ENCODE results near the gene TBC1D2B.

The TBC1D2B gene

DNA sequence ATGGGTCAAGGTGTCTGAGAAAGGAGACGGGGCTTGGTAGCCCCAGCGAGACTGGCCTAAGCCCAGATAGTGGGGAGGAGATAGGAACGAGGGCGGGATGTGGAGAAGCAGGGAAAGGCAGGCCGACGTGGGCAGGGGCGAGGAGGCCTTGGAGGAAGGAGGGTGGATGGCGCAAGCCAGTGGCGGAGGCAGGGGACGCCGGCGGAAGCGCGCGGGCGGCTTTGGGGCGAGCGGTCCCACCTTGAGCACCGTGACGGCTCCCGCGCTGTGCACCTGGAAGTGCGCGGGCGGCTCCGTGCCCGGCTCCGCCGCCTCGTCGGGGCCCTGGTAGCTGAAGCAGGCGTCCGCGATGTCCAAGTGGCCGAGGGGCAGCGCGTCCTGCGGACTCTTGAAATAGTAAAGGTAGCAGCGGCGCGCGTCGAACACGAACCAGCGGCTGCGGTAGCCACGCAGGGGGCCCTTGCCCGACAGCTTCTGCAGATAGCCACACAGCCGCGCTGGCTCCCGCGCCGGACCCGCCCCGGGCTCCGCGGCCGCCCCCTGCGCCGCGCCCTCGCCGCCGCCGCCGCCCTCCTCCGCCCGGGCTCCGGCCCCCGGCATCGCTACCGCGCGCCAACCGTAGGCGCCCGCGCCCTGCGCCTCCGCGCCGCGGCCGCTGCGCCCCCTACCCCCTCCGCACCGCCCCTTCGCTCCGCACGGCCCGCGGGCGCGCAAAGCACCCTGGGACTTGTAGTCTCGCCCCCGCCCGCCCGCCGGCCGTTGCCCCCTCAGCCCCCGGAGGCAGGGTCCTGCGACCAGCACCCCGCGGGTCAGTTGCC lies at the start of gene TBC1D2B:
Gene TBC1D2B, minus strand, starts transcription at position 659 of the 818 bp plus-strand sequence. Its CDS starts 59 bp downstream, at position 600.
- no peaks in the 10 kb centered on the region for H3K36me3 ChIP-seq (ENCODE audit: insufficient read depth, low read length)
- peaks cover 10% of the 10 kb centered on the region; the same call in 1 of the 2 replicates for H3K4me1 ChIP-seq (ENCODE audit: insufficient read depth, low read length)
- peak within 1 kb of the TSS; percentile 84 for H3K9ac ChIP-seq (ENCODE audit: low read depth, low read length)
- H3K9me3 ChIP-seq (ENCODE audit: control insufficient read depth, insufficient read depth, low read length) = no peaks in the 10 kb centered on the region

DNA sequence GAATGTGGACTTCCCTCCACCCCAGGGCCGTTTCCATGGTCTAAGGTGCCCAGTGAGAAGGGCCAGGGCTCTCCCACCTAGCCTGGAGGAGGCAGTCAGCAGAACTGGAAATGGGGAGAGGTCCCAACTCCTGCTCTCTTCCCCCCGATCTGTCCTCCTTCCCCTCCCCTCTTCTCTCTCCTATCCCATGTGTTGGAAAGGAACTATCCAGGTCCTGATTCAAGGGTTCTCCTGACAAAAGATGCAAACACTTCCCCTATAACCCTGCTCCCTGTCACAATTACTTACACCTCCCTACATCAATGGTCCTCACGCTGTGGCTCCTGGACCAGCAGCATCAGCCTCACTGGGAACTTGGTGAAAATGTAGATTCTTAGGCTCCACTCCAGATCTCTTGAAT lies 47.8 kb upstream of the TBC1D2B start:
- H3K9me3 ChIP-seq (ENCODE audit: control insufficient read depth, insufficient read depth, low read length) = no peaks in the 10 kb centered on the region
- H3K4me1 ChIP-seq (ENCODE audit: insufficient read depth, low read length) = peaks cover 18% of the 10 kb centered on the region
- no peak overlapping the region for H3K9ac ChIP-seq (ENCODE audit: low read depth, low read length)
- H3K36me3 ChIP-seq (ENCODE audit: insufficient read depth, low read length) = no peaks in the 10 kb centered on the region

GRCh38 chr15:78120523-78120922 lies 43.0 kb upstream of the TBC1D2B start:
- Histone ChIP-seq H3K9me3 (ENCODE audit: control insufficient read depth, insufficient read depth, low read length) (no peaks in the 10 kb centered on the region), H3K9ac (ENCODE audit: low read depth, low read length) (no peak overlapping the region), H3K4me1 (ENCODE audit: insufficient read depth, low read length) (peaks cover 9% of the 10 kb centered on the region), H3K36me3 (ENCODE audit: insufficient read depth, low read length) (no peaks in the 10 kb centered on the region)

DNA sequence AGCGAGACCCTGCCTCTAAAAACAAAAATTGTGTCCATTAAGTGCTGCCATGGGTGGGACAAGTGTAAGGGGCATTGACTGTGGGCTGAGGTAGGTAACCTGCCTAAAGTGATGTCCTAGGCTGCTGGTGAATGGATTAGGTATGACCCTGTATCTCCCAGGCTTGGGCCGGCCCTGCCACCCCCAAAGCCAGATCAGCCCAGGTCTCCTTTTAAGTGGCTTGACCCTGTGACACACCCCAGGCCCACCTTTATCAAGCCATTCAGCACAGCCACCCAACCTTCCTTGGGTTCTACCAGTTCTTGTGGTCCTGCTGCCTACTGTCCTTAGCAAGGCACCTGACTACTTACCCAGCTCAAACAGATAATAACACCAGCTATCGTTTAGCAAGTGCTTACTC lies 35.0 kb upstream of the TBC1D2B start:
- Histone ChIP-seq H3K9me3 (ENCODE audit: control insufficient read depth, insufficient read depth, low read length) (no peaks in the 10 kb centered on the region), H3K36me3 (ENCODE audit: insufficient read depth, low read length) (no peaks in the 10 kb centered on the region), H3K4me1 (ENCODE audit: insufficient read depth, low read length) (peaks cover 5% of the 10 kb centered on the region; the same call in 1 of the 2 replicates), H3K9ac (ENCODE audit: low read depth, low read length) (no peak overlapping the region)

- no peak overlapping the region for H3K9ac ChIP-seq (ENCODE audit: low read depth, low read length)
- peaks cover 5% of the 10 kb centered on the region; the same call in 1 of the 2 replicates for H3K4me1 ChIP-seq (ENCODE audit: insufficient read depth, low read length)
- H3K9me3 ChIP-seq (ENCODE audit: control insufficient read depth, insufficient read depth, low read length) = no peaks in the 10 kb centered on the region
Observed at GRCh38 chr15:78111788-78112187, 34.3 kb upstream of the TBC1D2B start.

DNA sequence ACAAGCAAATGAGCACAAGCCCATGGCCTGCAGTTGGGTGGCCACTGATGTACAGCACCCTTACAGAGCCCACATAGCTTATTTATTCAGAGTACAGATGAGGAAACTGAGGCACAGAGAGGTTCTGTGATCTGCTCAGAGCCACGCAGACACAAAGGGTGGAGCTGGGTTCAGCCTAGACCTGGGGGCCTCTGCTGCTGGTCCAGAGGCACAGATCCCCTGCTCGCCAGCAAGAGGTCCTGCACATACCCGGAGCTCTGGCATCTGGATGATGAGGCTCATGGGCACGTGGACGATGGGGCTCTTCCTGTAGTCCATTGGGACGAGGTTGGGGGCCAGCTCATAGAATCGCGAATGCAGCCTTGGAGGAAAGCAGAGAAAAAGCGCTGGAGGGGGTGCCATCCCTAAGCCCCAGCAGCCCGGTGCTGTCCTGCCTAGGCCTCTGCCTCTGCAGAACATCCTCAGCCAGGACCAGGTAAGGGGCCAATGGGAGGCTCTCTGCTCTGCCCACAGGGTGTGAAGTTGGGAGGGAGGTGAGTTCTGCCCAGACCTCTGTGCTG lies 33.5 kb upstream of the TBC1D2B start:
- Histone ChIP-seq H3K36me3 (ENCODE audit: insufficient read depth, low read length) (no peaks in the 10 kb centered on the region), H3K9ac (ENCODE audit: low read depth, low read length) (no peak overlapping the region), H3K9me3 (ENCODE audit: control insufficient read depth, insufficient read depth, low read length) (no peaks in the 10 kb centered on the region), H3K4me1 (ENCODE audit: insufficient read depth, low read length) (peaks cover 5% of the 10 kb centered on the region; the same call in 1 of the 2 replicates)

More at GRCh38 chr15:78111788-78112187, 34.3 kb upstream of the TBC1D2B start:
- no peaks in the 10 kb centered on the region for H3K36me3 ChIP-seq (ENCODE audit: insufficient read depth, low read length)

DNA sequence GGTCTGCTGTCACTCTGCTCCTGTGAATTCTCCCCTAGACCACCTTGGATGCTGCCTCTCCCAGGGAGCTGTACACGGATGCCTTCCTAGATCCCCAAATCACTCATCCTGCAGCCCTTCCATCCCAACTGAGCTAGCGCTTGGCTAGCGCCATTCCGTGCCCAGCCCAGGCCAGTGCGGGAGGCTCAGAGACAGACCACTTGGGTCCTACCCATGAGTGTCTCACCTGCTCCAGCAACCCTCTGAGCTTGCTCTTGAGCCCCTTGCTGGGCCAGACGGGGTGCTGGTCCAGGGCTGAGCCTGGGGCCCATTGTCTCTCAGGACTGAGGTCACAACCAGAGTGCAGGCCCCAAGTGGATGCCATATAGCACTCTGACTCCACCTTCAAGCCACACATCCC lies 32.6 kb upstream of the TBC1D2B start:
- Histone ChIP-seq H3K9me3 (ENCODE audit: control insufficient read depth, insufficient read depth, low read length) (no peaks in the 10 kb centered on the region), H3K4me1 (ENCODE audit: insufficient read depth, low read length) (peaks cover 5% of the 10 kb centered on the region; the same call in 1 of the 2 replicates), H3K9ac (ENCODE audit: low read depth, low read length) (no peak overlapping the region), H3K36me3 (ENCODE audit: insufficient read depth, low read length) (no peaks in the 10 kb centered on the region)

DNA sequence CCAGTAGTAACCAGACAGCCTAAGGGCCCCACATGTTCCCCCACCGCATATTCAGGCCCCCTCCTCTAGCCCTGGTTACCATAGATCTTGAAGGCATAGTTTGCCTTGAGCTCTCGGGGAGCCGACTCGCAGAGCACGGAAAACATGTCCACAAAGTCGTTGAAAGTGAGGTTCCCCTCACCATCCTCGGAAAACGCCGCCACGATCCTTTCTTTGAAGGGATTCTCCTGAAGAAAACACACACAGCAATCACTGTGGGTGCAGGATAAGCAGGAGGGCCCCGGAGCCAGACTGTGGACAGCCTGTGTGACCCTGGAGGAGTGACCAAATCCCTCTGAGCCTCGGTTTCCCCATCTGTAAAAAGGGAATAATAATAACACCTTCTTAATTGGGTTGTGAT lies 31.6 kb upstream of the TBC1D2B start:
- Histone ChIP-seq H3K9ac (ENCODE audit: low read depth, low read length) (no peak overlapping the region), H3K36me3 (ENCODE audit: insufficient read depth, low read length) (no peaks in the 10 kb centered on the region), H3K9me3 (ENCODE audit: control insufficient read depth, insufficient read depth, low read length) (no peaks in the 10 kb centered on the region), H3K4me1 (ENCODE audit: insufficient read depth, low read length) (peaks cover 5% of the 10 kb centered on the region; the same call in 1 of the 2 replicates)

DNA sequence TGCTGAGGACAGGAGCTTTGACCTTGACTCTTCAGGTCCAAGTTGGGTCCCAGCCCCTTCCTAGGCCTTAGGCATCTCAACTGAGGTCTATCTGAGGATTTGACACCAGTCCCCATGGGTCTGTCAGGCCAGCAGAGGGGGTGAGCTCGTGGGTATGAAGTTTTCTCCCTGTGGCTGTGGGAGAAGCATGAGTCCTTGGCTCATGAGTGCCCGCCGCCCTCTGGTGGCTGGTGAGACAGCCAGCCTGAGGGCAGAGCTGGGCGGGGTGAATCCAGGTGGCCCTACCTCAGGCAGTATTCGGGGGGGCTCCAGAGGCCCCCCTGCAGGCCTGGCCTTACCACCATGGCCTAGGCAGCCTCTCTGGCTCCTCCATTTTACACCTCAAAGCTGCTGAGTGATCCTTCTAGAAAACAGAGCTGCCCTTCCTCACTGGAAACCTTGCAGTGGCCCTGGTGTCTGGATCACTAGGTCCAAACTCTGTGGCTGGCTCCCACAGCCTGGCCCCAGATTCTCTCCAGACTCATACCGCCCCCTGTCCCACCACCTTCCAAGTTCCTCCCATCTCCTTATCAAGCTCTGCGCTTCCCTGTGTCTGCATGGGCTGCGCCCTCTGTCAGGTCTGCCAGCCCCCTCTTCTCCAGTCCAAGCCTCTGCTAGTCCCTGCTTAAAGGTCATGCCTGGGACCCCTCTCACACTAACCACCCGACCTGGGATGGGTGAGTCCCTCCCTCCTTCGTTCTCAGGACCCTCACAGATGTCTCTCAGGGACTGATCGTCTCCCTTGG lies 31.0 kb upstream of the TBC1D2B start:
- H3K4me1 ChIP-seq (ENCODE audit: insufficient read depth, low read length) = peaks cover under 1% of the 10 kb centered on the region; the same call in 1 of the 2 replicates
- no peaks in the 10 kb centered on the region for H3K9me3 ChIP-seq (ENCODE audit: control insufficient read depth, insufficient read depth, low read length)
- H3K9ac ChIP-seq (ENCODE audit: low read depth, low read length) = no peak overlapping the region
- no peaks in the 10 kb centered on the region for H3K36me3 ChIP-seq (ENCODE audit: insufficient read depth, low read length)

- no peaks in the 10 kb centered on the region for H3K9me3 ChIP-seq (ENCODE audit: control insufficient read depth, insufficient read depth, low read length)
- no peaks in the 10 kb centered on the region; the same call in 1 of the 2 replicates for H3K4me1 ChIP-seq (ENCODE audit: insufficient read depth, low read length)
Observed at GRCh38 chr15:78107471-78107870, 30.0 kb upstream of the TBC1D2B start.

GRCh38 chr15:78105476-78106241 lies 28.1 kb upstream of the TBC1D2B start:
- H3K4me1 ChIP-seq (ENCODE audit: insufficient read depth, low read length) = no peaks in the 10 kb centered on the region; the same call in 1 of the 2 replicates
- no peak overlapping the region for H3K9ac ChIP-seq (ENCODE audit: low read depth, low read length)
- no peaks in the 10 kb centered on the region for H3K36me3 ChIP-seq (ENCODE audit: insufficient read depth, low read length)

More at GRCh38 chr15:78107471-78107870, 30.0 kb upstream of the TBC1D2B start:
- Histone ChIP-seq H3K9ac (ENCODE audit: low read depth, low read length) (no peak overlapping the region), H3K36me3 (ENCODE audit: insufficient read depth, low read length) (no peaks in the 10 kb centered on the region)

DNA sequence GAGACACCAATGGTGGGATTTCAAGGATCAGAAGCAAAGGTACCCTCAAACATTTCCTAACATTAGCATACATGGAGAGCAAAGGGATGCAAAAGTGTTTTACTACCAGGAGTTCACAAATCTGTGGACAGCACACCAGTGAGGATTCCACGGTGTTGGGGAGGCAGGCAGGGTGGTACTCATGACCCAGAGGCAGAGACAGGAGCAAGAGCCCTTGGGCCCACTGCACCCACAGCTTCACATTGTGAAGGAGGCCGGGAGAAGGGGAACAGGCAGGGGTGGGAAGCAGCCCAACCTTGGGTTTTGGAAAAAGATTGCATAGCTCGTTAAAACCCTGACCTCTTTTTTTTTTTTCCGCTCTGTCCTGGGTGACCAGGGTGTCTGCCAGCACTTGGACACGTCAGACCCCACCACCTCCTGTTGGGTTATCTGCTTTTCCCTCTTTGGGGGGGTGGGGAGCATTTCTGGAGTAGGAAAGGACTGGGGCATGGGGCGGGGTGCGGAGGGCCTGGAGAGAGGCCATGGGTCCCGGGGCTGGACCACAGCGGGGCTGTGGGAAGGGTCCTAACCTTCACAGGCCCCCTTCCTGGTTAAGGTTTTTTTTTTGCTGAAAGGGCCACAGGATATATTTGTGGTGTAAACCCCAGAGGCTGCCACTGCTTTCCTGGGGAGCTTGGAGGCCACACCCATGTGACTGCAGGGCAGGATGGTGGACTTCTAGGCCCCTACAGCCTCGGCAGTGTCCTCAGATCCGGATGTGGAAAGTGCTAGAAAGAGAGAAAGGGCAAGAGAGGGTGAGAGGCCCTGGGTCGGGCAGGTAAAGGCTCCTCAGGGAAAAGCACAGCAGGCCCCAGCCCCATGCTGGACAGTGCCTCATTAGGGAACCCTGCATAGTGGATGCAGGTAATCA lies 27.3 kb upstream of the TBC1D2B start:
- Histone ChIP-seq H3K9ac (ENCODE audit: low read depth, low read length) (no peak overlapping the region), H3K9me3 (ENCODE audit: control insufficient read depth, insufficient read depth, low read length) (no peaks in the 10 kb centered on the region), H3K4me1 (ENCODE audit: insufficient read depth, low read length) (no peaks in the 10 kb centered on the region; the same call in 1 of the 2 replicates), H3K36me3 (ENCODE audit: insufficient read depth, low read length) (no peaks in the 10 kb centered on the region)

More at GRCh38 chr15:78105476-78106241, 28.1 kb upstream of the TBC1D2B start:
- no peaks in the 10 kb centered on the region for H3K9me3 ChIP-seq (ENCODE audit: control insufficient read depth, insufficient read depth, low read length)

DNA sequence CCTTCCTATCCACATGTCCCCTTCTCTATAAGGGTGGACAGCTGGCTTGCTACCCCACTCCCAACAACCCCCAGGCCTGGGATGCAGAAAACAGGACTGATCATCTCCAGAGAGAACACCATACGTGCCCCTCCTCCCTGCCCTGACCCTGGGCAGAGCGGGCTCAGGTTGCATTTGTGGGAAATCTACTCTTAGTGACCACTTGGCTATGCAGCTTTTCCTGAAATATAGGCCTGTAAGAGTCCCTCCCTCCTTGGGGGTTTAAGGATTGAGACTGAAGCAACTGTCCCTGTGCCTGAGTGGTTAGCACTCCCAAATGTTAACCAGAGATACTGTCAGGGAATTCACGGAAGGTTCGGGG lies 26.6 kb upstream of the TBC1D2B start:
- Histone ChIP-seq H3K36me3 (ENCODE audit: insufficient read depth, low read length) (no peaks in the 10 kb centered on the region), H3K9me3 (ENCODE audit: control insufficient read depth, insufficient read depth, low read length) (no peaks in the 10 kb centered on the region), H3K9ac (ENCODE audit: low read depth, low read length) (no peak overlapping the region)

More for the DNA sequence above, 26.6 kb upstream of the TBC1D2B start:
- no peaks in the 10 kb centered on the region; the same call in 1 of the 2 replicates for H3K4me1 ChIP-seq (ENCODE audit: insufficient read depth, low read length)

All from ES-I3 (cell line).